Activated CD8-positive, alpha-beta memory T cell treated with anti-CD3 and anti-CD28 coated beads, Interleukin-2, amount 50 U/mL, for 24 hours (primary cell): Measurements from ENCODE around the gene MAP3K9.

Source experiments
- DNase-seq: peaks from one replicate; pipeline ENCODE4 v3.0.0-alpha.2; 2020; ENCODE audit errors: extremely low read depth

Gene MAP3K9

GRCh38 chr14:70699646-70700045 lies 109.7 kb downstream of the MAP3K9 start:
- no peak for DNase-seq

DNA sequence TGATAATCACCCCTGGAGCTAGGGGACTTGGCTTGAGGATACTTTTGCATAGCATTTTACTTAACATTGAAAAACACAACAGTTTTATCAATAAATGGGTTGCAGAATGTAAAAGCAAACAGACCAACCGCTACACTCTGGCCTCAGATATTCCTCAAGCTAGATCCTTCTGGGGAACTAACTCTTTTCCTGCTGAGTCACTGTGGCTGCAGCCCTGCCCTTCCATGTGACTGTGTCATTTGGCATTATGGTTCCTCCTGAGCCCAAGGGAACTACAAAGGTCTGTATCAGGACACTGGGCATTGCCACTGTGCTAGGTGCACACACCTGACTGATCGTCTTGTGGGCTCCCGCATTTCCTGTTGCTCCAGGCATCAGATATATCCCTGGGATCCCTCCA lies 111.0 kb downstream of the MAP3K9 start:
- DNase-seq = no peak

DNA sequence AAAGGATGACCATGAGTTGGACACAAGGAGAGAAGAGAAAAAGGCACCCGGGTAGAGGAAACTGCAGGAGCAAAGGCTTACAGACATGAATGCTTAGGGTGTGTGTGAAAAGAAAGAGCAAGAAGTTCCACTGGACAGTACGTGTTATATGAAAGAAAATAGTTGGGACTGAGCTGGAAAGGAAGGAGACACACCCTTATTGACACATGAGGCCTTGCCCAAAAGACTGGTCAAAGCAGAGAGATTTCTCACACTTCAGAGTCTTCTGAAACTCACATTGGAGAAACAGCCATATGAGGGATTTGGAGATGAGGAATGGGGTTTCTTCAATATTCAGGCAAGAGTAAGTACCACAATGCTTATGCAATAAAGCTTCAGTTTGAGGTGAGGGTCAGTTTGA lies 111.6 kb downstream of the MAP3K9 start:
- DNase-seq = no peak

- DNase-seq = no peak
Observed at GRCh38 chr14:70696026-70696425, 113.3 kb downstream of the MAP3K9 start.

- DNase-seq = no peak
Observed at GRCh38 chr14:70692210-70692609, 117.1 kb downstream of the MAP3K9 start.

DNA sequence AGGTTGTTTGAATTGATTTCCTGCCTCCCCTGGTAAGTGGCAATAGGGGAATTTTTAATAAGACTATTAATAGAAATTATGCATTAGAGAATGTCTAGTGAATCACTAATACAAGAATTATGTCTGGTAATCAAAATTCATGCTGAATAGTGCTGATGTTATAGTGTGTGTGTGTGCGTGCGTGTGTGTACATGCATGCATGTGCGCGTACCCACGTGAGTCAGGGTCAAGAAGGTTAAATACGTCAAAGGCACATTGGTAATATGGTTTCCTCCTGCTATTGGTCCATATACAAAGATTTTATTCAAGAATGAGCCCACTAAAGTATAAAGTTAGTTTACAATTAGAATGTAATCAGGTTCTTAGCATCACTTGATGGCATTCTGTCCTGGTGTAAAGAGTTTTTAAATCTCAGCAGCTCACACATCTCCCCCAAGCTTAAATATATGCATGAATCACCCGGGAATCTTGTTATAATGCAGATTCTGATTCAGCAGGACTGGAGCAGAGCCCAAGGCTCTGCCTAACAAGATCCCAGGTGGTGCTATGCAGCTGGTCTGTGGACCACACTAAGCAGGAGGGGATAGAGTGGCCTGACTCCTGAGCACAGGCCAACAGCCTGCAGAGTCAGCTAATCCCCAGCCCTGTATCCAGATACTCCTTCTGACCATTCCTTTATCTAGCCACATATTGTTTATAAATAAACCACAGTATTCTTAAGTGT lies 123.7 kb downstream of the MAP3K9 start:
- no peak for DNase-seq

DNA sequence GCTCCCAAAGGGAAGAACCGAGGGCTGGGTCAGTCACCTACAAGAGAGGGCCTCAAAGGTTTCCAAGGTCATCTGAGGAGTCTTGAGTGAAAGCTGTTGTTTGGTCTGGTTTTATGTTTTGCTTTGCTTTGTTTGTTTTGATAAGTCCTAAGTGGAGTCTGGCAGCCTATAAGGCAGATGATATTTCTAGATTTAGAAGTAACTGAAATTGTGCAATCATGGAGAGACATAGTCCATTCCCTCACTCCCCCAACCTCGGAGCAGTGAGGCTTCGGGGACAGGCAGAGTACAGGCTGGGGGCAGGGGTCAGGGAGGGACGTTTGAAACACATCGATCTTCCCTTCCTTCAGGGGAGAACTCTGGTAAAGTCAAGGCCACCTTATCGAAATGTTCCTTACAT lies 125.3 kb downstream of the MAP3K9 start:
- DNase-seq = no peak

DNA sequence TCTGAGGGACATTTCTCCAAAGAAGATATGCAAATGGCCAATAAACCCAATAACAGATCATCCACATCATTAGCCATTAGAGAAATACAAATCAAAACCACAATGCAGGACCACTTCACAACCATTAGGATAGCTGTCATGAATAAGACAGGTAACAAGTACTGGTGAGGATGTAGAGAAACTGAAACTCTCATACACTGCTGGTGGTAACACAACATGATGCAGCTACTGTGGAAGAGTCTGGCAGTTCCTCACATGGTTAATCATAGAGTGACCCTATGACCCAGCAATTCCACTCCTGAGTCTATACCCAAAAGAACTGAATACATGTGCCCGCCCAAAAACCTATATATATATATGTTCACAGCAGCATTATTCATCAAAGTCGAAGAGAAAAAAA lies 128.6 kb downstream of the MAP3K9 start:
- no peak for DNase-seq

DNA sequence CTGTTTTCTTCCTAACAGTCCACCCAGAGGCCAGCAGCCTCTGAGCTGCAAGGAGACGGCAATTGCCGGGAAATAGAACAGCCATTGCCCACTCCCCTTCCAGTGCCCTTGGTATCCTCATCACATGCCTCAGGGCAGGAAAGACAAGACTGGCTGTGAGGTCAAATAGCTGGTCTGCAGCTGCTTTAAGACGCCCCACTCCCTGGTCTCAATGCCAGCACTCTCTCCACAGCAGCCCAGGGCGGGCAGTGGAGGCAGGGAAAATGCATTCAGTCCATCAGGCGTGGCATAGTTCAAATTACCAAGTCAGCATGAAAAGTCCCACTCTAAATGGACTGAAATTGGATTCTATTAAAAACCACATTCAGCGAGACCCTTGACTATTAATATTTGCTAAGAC lies 132.0 kb downstream of the MAP3K9 start:
- no peak for DNase-seq
